Retinal pigment epithelial cell (primary cell): ENCODE results near the gene TRIO.

ENCODE experiments used
- DNase-seq: peaks from one replicate; pipeline ENCODE4 v3.0.0-alpha.2; 2010; ENCODE audit warnings: low read depth
- H3K4me3 ChIP-seq: 2 replicates; pipeline ENCODE4 v1.5.1; 2011; ENCODE audit warnings: mild to moderate bottlenecking, low read length, control low read depth, moderate library complexity
- TF ChIP-seq, protein P1 (sequence below): conservative IDR thresholded peaks from 2 replicates; pipeline ENCODE4 v1.5.1; 2011; ENCODE audit warnings: low read depth, low read length, control low read depth, inconsistent platforms

The TRIO gene

DNA sequence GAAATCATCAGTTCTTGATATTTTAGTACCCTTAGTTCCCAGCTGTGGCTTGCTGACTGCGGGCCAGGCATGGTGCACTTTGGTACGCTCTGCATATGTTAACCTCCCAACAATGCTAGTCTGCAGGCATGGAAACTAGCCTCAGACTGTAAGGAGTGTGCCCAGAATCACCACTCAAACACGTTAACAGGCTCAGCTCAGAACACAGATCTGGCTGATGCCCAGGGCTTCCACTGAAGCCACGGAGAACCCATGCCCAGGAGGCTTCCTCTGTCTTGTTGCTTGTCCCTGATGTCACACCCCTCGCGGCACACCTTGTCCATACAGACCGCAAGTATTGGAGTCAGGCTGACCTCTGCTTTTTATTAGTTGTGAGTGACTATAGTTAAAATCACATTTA is 251.2 kb downstream of the TRIO start:
- TF ChIP-seq, protein P1, sequence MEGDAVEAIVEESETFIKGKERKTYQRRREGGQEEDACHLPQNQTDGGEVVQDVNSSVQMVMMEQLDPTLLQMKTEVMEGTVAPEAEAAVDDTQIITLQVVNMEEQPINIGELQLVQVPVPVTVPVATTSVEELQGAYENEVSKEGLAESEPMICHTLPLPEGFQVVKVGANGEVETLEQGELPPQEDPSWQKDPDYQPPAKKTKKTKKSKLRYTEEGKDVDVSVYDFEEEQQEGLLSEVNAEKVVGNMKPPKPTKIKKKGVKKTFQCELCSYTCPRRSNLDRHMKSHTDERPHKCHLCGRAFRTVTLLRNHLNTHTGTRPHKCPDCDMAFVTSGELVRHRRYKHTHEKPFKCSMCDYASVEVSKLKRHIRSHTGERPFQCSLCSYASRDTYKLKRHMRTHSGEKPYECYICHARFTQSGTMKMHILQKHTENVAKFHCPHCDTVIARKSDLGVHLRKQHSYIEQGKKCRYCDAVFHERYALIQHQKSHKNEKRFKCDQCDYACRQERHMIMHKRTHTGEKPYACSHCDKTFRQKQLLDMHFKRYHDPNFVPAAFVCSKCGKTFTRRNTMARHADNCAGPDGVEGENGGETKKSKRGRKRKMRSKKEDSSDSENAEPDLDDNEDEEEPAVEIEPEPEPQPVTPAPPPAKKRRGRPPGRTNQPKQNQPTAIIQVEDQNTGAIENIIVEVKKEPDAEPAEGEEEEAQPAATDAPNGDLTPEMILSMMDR: no peak
- DNase-seq: no peak
- H3K4me3 ChIP-seq: no peak overlapping the region

DNA sequence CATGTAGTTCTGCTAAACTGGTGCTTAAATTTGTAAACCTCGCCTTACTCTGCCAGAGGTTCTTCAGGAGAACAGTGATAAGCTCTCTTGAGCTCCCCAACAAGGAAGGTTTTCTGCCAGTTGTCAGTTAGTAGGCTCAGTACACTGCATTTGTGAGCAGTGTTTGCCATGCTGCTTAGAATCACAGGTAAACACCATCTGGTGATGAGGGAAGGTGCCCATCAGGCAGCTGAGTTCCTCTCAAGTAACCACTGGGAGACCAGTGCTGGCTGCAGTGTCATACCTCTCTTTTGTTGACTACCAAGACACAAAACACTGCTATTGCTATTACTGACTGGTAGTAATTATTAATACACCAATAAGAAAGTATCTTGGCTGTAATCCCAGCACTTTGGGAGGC is 252.3 kb downstream of the TRIO start:
- H3K4me3 ChIP-seq: no peak overlapping the region
- TF ChIP-seq, protein P1: no peak
- no peak for DNase-seq

DNA sequence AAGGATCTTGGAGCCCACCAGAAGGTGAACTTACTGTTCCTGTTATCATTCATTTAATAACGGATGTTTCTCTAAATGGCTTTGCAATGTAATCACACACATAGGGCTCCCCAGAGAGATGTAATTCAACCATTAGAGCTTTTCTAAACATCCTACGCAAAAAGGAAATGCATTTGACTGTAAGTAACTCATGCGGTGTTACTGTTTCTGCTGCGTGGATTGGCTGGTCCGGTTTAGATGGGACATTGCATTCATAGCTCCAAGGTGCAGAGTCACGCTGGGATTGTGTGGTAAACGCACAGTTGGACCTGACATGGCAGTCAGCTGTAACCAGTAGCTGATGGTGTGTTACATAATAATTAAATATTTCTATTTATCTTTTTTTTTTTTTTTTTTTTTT is 252.9 kb downstream of the TRIO start:
- no peak for DNase-seq
- TF ChIP-seq, protein P1: no peak
- no peak overlapping the region for H3K4me3 ChIP-seq

DNA sequence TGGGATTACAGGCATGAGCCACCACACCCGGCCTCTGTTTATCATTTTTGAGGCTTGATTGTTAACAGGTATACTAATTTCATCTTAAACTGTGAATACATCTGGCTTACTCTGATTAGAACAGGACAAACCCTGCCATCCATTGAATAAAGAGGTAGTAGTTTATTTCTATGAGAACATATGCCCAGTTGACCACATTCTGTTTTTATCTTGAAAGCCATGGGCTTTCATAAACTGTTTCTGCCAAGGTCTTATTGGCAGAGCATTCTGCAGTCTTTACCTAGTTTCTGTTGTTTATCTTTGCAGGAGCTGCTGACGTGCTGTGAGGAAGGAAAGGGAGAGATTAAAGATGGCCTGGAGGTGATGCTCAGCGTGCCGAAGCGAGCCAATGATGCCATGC is 253.6 kb downstream of the TRIO start:
- H3K4me3 ChIP-seq: no peak overlapping the region
- DNase-seq: no peak
- TF ChIP-seq, protein P1: no peak

DNA sequence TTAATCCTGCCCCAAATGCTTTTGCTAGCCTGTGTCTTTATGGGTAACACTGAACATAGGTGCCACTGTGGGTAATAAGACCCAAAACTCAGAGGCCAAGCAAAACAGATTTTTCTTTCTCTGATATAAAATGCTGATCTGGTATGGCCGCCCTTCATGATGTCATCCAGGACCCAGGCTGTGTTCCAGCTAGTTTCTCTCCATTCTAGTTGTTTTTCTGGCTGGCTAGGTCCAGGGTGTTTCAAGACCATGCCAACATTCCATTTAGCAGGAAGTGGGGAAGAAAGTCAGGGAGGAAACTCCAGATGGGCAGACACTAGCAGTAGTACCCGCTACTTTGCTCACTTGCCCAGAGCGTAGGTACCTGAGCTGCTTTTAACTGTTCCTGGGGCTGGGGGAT is 254.6 kb downstream of the TRIO start:
- peak; percentile 29 for DNase-seq
- TF ChIP-seq, protein P1: no peak

DNA sequence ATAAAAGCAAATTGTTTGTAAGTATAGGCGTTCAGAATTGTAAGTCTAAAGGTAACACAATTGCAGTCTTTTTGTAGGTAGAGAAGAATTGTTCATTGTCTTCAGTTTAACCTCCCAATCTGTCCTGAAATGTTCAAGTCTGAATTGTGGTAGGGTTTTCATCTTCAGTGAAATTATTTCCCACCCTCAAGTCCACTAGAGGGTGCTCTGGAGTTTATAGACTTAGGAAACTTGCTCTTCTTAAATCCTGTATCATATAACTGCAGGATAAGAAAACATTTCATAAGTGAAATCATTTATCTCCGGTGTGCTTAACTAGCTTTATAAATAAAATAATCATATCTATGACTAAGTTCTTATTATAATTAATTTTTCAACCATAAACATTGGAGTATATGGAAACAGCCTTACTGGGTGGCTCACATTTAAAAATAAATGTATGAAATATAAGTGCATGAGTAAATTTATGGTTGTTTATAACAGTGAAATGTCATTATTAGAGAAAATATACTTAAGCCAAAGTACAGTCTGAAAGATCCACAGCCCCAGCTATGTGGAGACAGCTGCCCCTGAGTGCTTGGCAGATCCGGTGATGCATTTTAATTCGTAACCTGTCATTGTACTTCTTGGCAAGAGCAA is 256.0 kb downstream of the TRIO start:
- TF ChIP-seq, protein P1: peak; percentile 79
- DNase-seq: peak; percentile 20
- H3K4me3 ChIP-seq: no peak overlapping the region

More for the DNA sequence above, 254.6 kb downstream of the TRIO start:
- no peak overlapping the region for H3K4me3 ChIP-seq

DNA sequence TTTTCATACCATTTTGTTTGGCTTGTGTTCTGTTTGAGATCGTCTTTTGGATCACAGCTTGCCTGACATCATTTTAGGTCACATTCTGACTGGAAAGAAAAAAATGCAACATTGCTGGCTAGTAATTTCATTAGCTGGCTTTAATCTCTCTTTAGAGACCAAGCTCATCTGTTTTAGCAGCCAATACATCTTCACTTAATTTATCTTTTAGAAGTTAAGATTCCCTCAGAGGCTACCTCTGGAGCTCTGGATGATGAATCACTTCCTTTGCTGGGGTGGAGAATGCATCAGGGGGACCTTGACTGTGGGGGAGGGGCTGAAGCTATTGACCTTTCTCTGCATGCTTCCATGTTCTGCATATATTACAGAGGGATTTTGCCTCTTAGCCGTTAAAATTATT is 256.9 kb downstream of the TRIO start:
- TF ChIP-seq, protein P1: no peak
- no peak for DNase-seq
- no peak overlapping the region for H3K4me3 ChIP-seq
